DMS79 (cell line): ENCODE data around the gene SGPL1.

Experiments used
- DNase-seq: peaks from one replicate; lab custom pipeline; 2025; lab: John Stamatoyannopoulos, UW

Gene SGPL1

GRCh38 chr10:70809726-70810125, 6.0 kb upstream of the SGPL1 start:
- no peak for DNase-seq

GRCh38 chr10:70810967-70811366, 4.8 kb upstream of the SGPL1 start:
- DNase-seq = no peak

- no peak for DNase-seq
Observed at GRCh38 chr10:70811881-70812280, 3.9 kb upstream of the SGPL1 start.

- DNase-seq = peak; percentile 51
Observed at GRCh38 chr10:70812814-70813213, 2.9 kb upstream of the SGPL1 start.

- no peak for DNase-seq
Observed at GRCh38 chr10:70814126-70814525, 1.6 kb upstream of the SGPL1 start.

- peak; percentile 62 for DNase-seq
Observed at GRCh38 chr10:70816220-70816894, 609 bp downstream of the SGPL1 start.

GRCh38 chr10:70820976-70821750, 5.4 kb downstream of the SGPL1 start:
- no peak for DNase-seq

GRCh38 chr10:70822076-70822820, 6.5 kb downstream of the SGPL1 start:
- no peak for DNase-seq

GRCh38 chr10:70827086-70827757, 11.5 kb downstream of the SGPL1 start:
- DNase-seq = peak; percentile 7

- peak; percentile 48 for DNase-seq
Observed at GRCh38 chr10:70828923-70829322, 13.2 kb downstream of the SGPL1 start.

GRCh38 chr10:70829543-70829942, 13.8 kb downstream of the SGPL1 start:
- DNase-seq = no peak

GRCh38 chr10:70830164-70830563, 14.4 kb downstream of the SGPL1 start:
- no peak for DNase-seq

- DNase-seq = no peak
Observed at GRCh38 chr10:70832221-70832620, 16.5 kb downstream of the SGPL1 start.

- DNase-seq = peak; percentile 69
Observed at GRCh38 chr10:70832852-70833528, 17.2 kb downstream of the SGPL1 start.

GRCh38 chr10:70833601-70834000, 17.9 kb downstream of the SGPL1 start:
- DNase-seq = no peak

GRCh38 chr10:70834021-70834420, 18.3 kb downstream of the SGPL1 start:
- DNase-seq = no peak

- DNase-seq = no peak
Observed at GRCh38 chr10:70834441-70835151, 18.8 kb downstream of the SGPL1 start.

- DNase-seq = no peak
Observed at GRCh38 chr10:70836319-70836718, 20.6 kb downstream of the SGPL1 start.

GRCh38 chr10:70837660-70838059, 21.9 kb downstream of the SGPL1 start:
- DNase-seq = no peak

- no peak for DNase-seq
Observed at GRCh38 chr10:70838270-70838805, 22.6 kb downstream of the SGPL1 start.

GRCh38 chr10:70840836-70841235, 25.1 kb downstream of the SGPL1 start:
- DNase-seq = no peak
